ENCODE results near the gene GRM3.

GRM3 gene

GRCh38 chr7:86786376-86786775, 142.7 kb downstream of the GRM3 start:
- no peak for DNase-seq (ENCODE audit: low spot score)

- no peak for DNase-seq (ENCODE audit: low spot score)
Measured at GRCh38 chr7:86788948-86789347, 145.2 kb downstream of the GRM3 start.

- DNase-seq (ENCODE audit: low spot score), result no peak
Measured at GRCh38 chr7:86790383-86790782, 146.7 kb downstream of the GRM3 start.

- no peak for DNase-seq (ENCODE audit: low spot score)
Measured at GRCh38 chr7:86792260-86792659, 148.6 kb downstream of the GRM3 start.

GRCh38 chr7:86793136-86793535, 149.4 kb downstream of the GRM3 start:
- no peak for DNase-seq (ENCODE audit: low spot score)

- no peak for DNase-seq (ENCODE audit: low spot score)
Measured at GRCh38 chr7:86814661-86815379, 171.1 kb downstream of the GRM3 start.

GRCh38 chr7:86815556-86815955, 171.8 kb downstream of the GRM3 start:
- DNase-seq (ENCODE audit: low spot score), result no peak

GRCh38 chr7:86818903-86819302, 175.2 kb downstream of the GRM3 start:
- DNase-seq (ENCODE audit: low spot score), result no peak

- no peak for DNase-seq (ENCODE audit: low spot score)
Measured at GRCh38 chr7:86823769-86824168, 180.1 kb downstream of the GRM3 start.

- no peak for DNase-seq (ENCODE audit: low spot score)
Measured at GRCh38 chr7:86825264-86825663, 181.6 kb downstream of the GRM3 start.

- no peak for DNase-seq (ENCODE audit: low spot score)
Measured at GRCh38 chr7:86826948-86827347, 183.2 kb downstream of the GRM3 start.

GRCh38 chr7:86833360-86833759, 189.7 kb downstream of the GRM3 start:
- no peak for DNase-seq (ENCODE audit: low spot score)

- no peak for DNase-seq (ENCODE audit: low spot score)
Measured at GRCh38 chr7:86837235-86837634, 193.5 kb downstream of the GRM3 start.

GRCh38 chr7:86844608-86845007, 200.9 kb downstream of the GRM3 start:
- no peak for DNase-seq (ENCODE audit: low spot score)

GRCh38 chr7:86846494-86847190, 202.9 kb downstream of the GRM3 start:
- DNase-seq (ENCODE audit: low spot score), result no peak

GRCh38 chr7:86848226-86848625, 204.5 kb downstream of the GRM3 start:
- no peak for DNase-seq (ENCODE audit: low spot score)

GRCh38 chr7:86851566-86851965, 207.9 kb downstream of the GRM3 start:
- DNase-seq (ENCODE audit: low spot score), result no peak

- DNase-seq (ENCODE audit: low spot score), result no peak
Measured at GRCh38 chr7:86863452-86863851, 219.7 kb downstream of the GRM3 start.

GRCh38 chr7:86867163-86867762, 223.6 kb downstream of the GRM3 start:
- DNase-seq (ENCODE audit: low spot score), result no peak

GRCh38 chr7:86876146-86876545, 232.4 kb downstream of the GRM3 start:
- DNase-seq (ENCODE audit: low spot score), result no peak

GRCh38 chr7:86884152-86884551, 240.4 kb downstream of the GRM3 start:
- no peak for DNase-seq (ENCODE audit: low spot score)

- no peak for DNase-seq (ENCODE audit: low spot score)
Measured at GRCh38 chr7:86889501-86889900, 245.8 kb downstream of the GRM3 start.

GRCh38 chr7:86898171-86898570, 254.5 kb downstream of the GRM3 start:
- DNase-seq (ENCODE audit: low spot score), result no peak
